ENCODE data around the gene SLC15A2.

DNA sequence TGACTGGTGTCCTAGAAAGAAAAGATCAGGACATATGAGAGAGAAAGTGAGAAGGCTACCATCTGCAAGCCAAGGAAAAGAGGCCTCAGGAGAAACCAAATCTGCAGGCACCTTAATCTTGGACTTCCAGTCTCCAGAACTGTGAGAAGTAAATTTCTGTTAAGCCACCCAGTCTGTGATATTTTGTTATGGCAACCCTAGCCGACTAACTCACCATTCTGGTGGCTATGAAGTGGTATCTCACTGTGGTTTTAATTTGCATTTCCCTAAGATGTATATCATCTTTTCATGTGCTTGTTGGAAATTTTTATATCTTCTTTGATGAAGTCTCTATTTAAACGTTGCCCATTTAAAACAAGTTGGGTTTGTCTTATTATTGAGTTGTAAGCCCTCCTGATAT is 87.3 kb downstream of the SLC15A2 start:
- TF ChIP-seq, protein P1, sequence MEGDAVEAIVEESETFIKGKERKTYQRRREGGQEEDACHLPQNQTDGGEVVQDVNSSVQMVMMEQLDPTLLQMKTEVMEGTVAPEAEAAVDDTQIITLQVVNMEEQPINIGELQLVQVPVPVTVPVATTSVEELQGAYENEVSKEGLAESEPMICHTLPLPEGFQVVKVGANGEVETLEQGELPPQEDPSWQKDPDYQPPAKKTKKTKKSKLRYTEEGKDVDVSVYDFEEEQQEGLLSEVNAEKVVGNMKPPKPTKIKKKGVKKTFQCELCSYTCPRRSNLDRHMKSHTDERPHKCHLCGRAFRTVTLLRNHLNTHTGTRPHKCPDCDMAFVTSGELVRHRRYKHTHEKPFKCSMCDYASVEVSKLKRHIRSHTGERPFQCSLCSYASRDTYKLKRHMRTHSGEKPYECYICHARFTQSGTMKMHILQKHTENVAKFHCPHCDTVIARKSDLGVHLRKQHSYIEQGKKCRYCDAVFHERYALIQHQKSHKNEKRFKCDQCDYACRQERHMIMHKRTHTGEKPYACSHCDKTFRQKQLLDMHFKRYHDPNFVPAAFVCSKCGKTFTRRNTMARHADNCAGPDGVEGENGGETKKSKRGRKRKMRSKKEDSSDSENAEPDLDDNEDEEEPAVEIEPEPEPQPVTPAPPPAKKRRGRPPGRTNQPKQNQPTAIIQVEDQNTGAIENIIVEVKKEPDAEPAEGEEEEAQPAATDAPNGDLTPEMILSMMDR (IDR thresholded peaks at IDR 0.05 in 8 of 11, conservative IDR thresholded peaks at IDR 0.05 in 3 of 11): no peak
- TF ChIP-seq POLR2A (IDR thresholded peaks at IDR 0.05) (no peak), POLR2AphosphoS5 (IDR thresholded peaks at IDR 0.05) (no peak)

Measured in spleen (tissue), 7 donors.